ENCODE measurements around the gene RSAD2. TPM values are rescaled to one million over a fixed set of nuclear protein-coding genes. Genes with fewer than 3 reads are reported as not detected.

The RSAD2 gene
- total RNA-seq, 3 donors from 2014 or later: 0.33 to 4.8 (median 2.9) TPM

DNA sequence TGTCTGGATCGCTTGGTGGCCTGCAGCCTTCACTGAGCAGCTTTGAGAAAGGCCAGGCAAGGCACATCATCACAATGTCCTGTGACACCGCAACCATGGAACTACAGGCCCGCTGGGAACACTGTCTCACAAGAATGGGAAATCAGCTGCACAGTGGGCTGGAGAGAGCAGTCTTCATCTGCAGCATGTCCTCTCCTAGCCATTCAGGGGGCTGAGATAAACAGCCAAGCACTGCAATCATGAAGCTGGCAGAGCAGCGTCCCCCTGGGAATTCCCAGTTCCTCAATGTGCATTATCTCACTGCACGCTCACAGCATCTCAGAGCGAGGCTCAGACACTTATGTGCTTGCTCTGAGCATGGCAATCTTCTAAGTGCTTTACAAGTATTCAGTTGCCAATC, 13.8 kb upstream of the RSAD2 start:
- Histone ChIP-seq H3K4me3 (no peak overlapping the region), H3K9me3 (peaks cover 2 to 7% of the 10 kb centered on the region in 2 donors), H3K36me3 (no peaks in the 10 kb centered on the region), H3K27me3 (no peaks in the 10 kb centered on the region), H3K27ac (no peak overlapping the region), H3K4me1 (no peaks in the 10 kb centered on the region)
- intact Hi-C loops (cut with DNase I; ENCODE audit: low total_unique reads): no loop called here
- TF ChIP-seq POLR2A (IDR thresholded peaks at IDR 0.05): no peak
- TF ChIP-seq, protein P1, sequence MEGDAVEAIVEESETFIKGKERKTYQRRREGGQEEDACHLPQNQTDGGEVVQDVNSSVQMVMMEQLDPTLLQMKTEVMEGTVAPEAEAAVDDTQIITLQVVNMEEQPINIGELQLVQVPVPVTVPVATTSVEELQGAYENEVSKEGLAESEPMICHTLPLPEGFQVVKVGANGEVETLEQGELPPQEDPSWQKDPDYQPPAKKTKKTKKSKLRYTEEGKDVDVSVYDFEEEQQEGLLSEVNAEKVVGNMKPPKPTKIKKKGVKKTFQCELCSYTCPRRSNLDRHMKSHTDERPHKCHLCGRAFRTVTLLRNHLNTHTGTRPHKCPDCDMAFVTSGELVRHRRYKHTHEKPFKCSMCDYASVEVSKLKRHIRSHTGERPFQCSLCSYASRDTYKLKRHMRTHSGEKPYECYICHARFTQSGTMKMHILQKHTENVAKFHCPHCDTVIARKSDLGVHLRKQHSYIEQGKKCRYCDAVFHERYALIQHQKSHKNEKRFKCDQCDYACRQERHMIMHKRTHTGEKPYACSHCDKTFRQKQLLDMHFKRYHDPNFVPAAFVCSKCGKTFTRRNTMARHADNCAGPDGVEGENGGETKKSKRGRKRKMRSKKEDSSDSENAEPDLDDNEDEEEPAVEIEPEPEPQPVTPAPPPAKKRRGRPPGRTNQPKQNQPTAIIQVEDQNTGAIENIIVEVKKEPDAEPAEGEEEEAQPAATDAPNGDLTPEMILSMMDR (IDR thresholded peaks at IDR 0.05): no peak
- no peak for TF ChIP-seq POLR2AphosphoS5 (IDR thresholded peaks at IDR 0.05)
- DNase-seq (ENCODE audit: low spot score in 2 of 2): no peak

DNA sequence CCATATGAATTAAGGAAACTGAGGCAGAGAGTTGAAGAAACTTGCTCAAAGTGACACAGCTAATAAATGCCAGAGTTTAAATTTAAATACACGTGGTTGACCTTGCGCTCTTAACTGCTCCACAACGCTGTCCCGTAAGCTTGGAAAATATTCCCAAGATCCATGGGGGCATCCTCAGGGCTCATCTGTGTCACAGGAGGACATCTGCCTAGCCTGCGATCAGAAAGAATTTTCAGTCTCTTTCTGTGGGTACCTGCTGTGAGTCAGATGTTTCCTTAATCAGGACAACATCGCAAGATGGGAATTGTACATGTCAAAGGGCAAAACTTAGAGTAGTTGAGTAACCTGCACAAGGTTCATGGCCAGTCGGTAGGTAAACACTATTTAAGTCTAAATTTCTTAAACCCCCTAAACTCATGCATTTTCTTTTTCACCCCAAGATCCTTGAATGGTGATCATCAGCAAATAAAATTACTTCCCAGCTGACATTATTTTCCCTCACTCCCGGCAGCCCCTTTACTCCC, 13.3 kb upstream of the RSAD2 start:
- no peak for DNase-seq (ENCODE audit: low spot score in 2 of 2)
- TF ChIP-seq POLR2A (IDR thresholded peaks at IDR 0.05): no peak
- intact Hi-C loops (cut with DNase I; ENCODE audit: low total_unique reads): no loop called here
- Histone ChIP-seq H3K4me3 (no peak overlapping the region), H3K27me3 (no peaks in the 10 kb centered on the region), H3K27ac (no peak overlapping the region), H3K4me1 (no peaks in the 10 kb centered on the region), H3K9me3 (peaks cover 0 to 6% of the 10 kb centered on the region in 2 donors), H3K36me3 (no peaks in the 10 kb centered on the region)

DNA sequence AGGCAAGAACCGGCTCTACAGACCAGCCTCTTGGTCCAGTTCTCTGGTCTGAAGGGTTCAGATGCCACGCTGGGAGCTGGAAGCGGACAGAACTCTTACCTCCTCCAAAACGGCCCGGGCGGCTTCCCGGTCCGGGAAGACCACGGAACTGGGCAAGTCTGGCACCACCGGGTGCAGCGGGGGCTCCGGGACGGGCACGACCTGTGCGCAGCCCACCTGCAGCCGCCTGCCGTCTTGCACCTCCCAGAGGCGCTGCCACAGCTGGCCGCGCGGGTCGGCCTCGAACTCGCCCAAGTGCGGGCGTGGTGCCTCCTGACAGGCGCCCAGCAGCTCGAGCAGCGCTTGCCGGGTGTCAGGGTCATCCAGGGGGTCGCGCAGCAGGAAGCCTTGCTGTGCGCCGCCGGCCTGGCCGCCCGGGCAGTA, 12.6 kb upstream of the RSAD2 start:
- intact Hi-C loops (cut with DNase I; ENCODE audit: low total_unique reads): no loop called here
- Histone ChIP-seq H3K27ac (peak overlapping the region; percentile 58 to 68), H3K4me3 (peak overlapping the region; percentile 71 to 93 (median 84)), H3K9me3 (no peaks in the 10 kb centered on the region), H3K36me3 (no peaks in the 10 kb centered on the region), H3K4me1 (no peaks in the 10 kb centered on the region), H3K27me3 (no peaks in the 10 kb centered on the region)
- TF ChIP-seq POLR2AphosphoS5 (IDR thresholded peaks at IDR 0.05): no peak
- TF ChIP-seq, protein P1 (IDR thresholded peaks at IDR 0.05): no peak
- TF ChIP-seq POLR2A (IDR thresholded peaks at IDR 0.05): no peak
- no peak for DNase-seq (ENCODE audit: low spot score in 2 of 2)

GRCh38 chr2:6865346-6866274, 12.0 kb upstream of the RSAD2 start, which contains the start of gene CMPK2:
CMPK2 (minus strand) TSS chr2:6865907; CDS start chr2:6865696, 211 bp downstream.
- no peak for DNase-seq (ENCODE audit: low spot score in 2 of 2)
- intact Hi-C loops (cut with DNase I; ENCODE audit: low total_unique reads): no loop called here

DNA sequence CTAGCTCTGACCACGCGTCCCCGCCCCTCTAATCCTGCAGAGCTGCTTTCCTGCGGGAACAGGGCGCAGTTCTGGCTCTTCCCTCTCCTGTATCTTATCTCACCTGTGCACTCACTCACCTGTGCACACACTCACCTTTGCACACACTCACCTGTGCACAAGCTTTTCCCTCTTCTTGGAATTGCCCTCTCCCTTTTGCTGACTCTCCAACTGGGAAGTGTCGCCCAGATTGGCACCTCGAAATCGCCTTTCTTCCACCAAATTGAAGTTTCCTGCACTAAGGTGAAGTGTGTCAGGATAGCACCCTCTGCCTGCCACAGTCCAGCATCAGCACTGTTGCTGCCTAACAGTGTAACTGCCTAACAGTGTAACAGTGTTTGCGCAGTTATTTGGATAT, 11.3 kb upstream of the RSAD2 start:
- Histone ChIP-seq H3K36me3 (no peaks in the 10 kb centered on the region), H3K4me1 (no peaks in the 10 kb centered on the region), H3K9me3 (no peaks in the 10 kb centered on the region), H3K27ac (peak overlapping the region; percentile 58 to 68), H3K4me3 (peak overlapping the region; percentile 71 to 93 (median 84)), H3K27me3 (no peaks in the 10 kb centered on the region)
- intact Hi-C loops (cut with DNase I; ENCODE audit: low total_unique reads): no loop called here
- no peak for DNase-seq (ENCODE audit: low spot score in 2 of 2)
- no peak for TF ChIP-seq POLR2AphosphoS5 (IDR thresholded peaks at IDR 0.05)

More at GRCh38 chr2:6865346-6866274, 12.0 kb upstream of the RSAD2 start, which contains the start of gene CMPK2:
- H3K36me3 ChIP-seq: no peaks in the 10 kb centered on the region
- peak within 1 kb of the TSS; percentile 71 to 93 (median 84) for H3K4me3 ChIP-seq
- peak within 1 kb of the TSS; percentile 58 to 68 for H3K27ac ChIP-seq
- peak in 2 of 3 donors; percentile 31 to 39 for TF ChIP-seq POLR2AphosphoS5 (IDR thresholded peaks at IDR 0.05)
- TF ChIP-seq, protein P1 (IDR thresholded peaks at IDR 0.05): no peak
- TF ChIP-seq POLR2A (IDR thresholded peaks at IDR 0.05): no peak
- no peaks in the 10 kb centered on the region for H3K4me1 ChIP-seq
- H3K27me3 ChIP-seq: no peaks in the 10 kb centered on the region
- H3K9me3 ChIP-seq: no peaks in the 10 kb centered on the region

- Histone ChIP-seq H3K27ac (no peak overlapping the region), H3K27me3 (no peaks in the 10 kb centered on the region), H3K4me1 (no peaks in the 10 kb centered on the region), H3K9me3 (no peaks in the 10 kb centered on the region), H3K36me3 (no peaks in the 10 kb centered on the region), H3K4me3 (no peak overlapping the region)
- no peak for DNase-seq (ENCODE audit: low spot score in 2 of 2)
- TF ChIP-seq POLR2A (IDR thresholded peaks at IDR 0.05): no peak
- intact Hi-C loops (cut with DNase I; ENCODE audit: low total_unique reads): no loop called here
Measured at GRCh38 chr2:6866982-6867381, 10.6 kb upstream of the RSAD2 start.

Data from breast epithelium (tissue), 4 donors.